GM18907 (cell line): Measurements from ENCODE around the gene RRP1B.

Experiments
- ATAC-seq: cut with Tn5 transposase; IDR thresholded peaks from one replicate; pipeline ENCODE4 v1.9.1; 2021; ENCODE audit warnings: mild to moderate bottlenecking, moderate library complexity; ENCODE audit not compliant: unreplicated experiment

Gene RRP1B

GRCh38 chr21:43720539-43721166 lies 61.3 kb downstream of the RRP1B start:
- no peak for ATAC-seq

- no peak for ATAC-seq
Observed at GRCh38 chr21:43721206-43721605, 61.8 kb downstream of the RRP1B start.

- no peak for ATAC-seq
Observed at GRCh38 chr21:43721939-43722338, 62.6 kb downstream of the RRP1B start.

GRCh38 chr21:43723648-43724047 lies 64.3 kb downstream of the RRP1B start:
- ATAC-seq, result no peak

GRCh38 chr21:43726686-43727518 lies 67.5 kb downstream of the RRP1B start:
- no peak for ATAC-seq

GRCh38 chr21:43727519-43728153 lies 68.3 kb downstream of the RRP1B start:
- no peak for ATAC-seq

- ATAC-seq, result no peak
Observed at GRCh38 chr21:43728154-43728466, 68.8 kb downstream of the RRP1B start.

- peak; percentile 62 for ATAC-seq
Observed at GRCh38 chr21:43728467-43729390, 69.4 kb downstream of the RRP1B start.

- ATAC-seq, result no peak
Observed at GRCh38 chr21:43731476-43731875, 72.1 kb downstream of the RRP1B start.

- no peak for ATAC-seq
Observed at GRCh38 chr21:43731891-43732711, 72.7 kb downstream of the RRP1B start.

- no peak for ATAC-seq
Observed at GRCh38 chr21:43733060-43733459, 73.7 kb downstream of the RRP1B start.

GRCh38 chr21:43733529-43734071 lies 74.2 kb downstream of the RRP1B start:
- no peak for ATAC-seq

- no peak for ATAC-seq
Observed at GRCh38 chr21:43734131-43734927, 75.0 kb downstream of the RRP1B start.

- ATAC-seq, result no peak
Observed at GRCh38 chr21:43734928-43735229, 75.5 kb downstream of the RRP1B start.

- no peak for ATAC-seq
Observed at GRCh38 chr21:43735236-43736091, 76.1 kb downstream of the RRP1B start.

GRCh38 chr21:43736224-43736883 lies 77.0 kb downstream of the RRP1B start:
- ATAC-seq, result no peak

- no peak for ATAC-seq
Observed at GRCh38 chr21:43737158-43737950, 78.0 kb downstream of the RRP1B start.
